GM12878 (cell line): ENCODE measurements around the gene SLC34A3. TPM values are rescaled to one million over a fixed set of nuclear protein-coding genes. Genes with fewer than 3 reads are reported as not detected.

ENCODE experiments used
- BHLHE40 ChIP-seq, 2 experiments: fragments of 450-650 bp in 1 of 2; IDR thresholded peaks; 2 replicates each; pipeline ENCODE4 v1.6.1; 2011 to 2017; ENCODE audit warnings: low read depth in 2 of 2, borderline replicate concordance in 1 of 2, improper control_type of control experiment in 1 of 2, low read length in 1 of 2, mild to moderate bottlenecking in 1 of 2
- CHD4 ChIP-seq: fragments of 200-600 bp; sonication (generic); IDR thresholded peaks from 2 replicates; pipeline ENCODE4 v1.6.1; 2016; ENCODE audit warnings: mild to moderate bottlenecking
- DPF2 ChIP-seq: fragments of 450-650 bp; IDR thresholded peaks from 2 replicates; pipeline ENCODE4 v1.6.1; 2017; ENCODE audit warnings: mild to moderate bottlenecking
- GABPA ChIP-seq: IDR thresholded peaks from 2 replicates; pipeline ENCODE4 v1.6.1; 2014; ENCODE audit warnings: antibody characterized with exemption, low read depth, mild to moderate bottlenecking, inconsistent platforms
- LARP7 ChIP-seq: fragments of 450-650 bp; IDR thresholded peaks from 2 replicates; pipeline ENCODE4 v1.6.1; 2017; ENCODE audit warnings: mild to moderate bottlenecking
- NFXL1 ChIP-seq: fragments of 450-650 bp; IDR thresholded peaks from 2 replicates; pipeline ENCODE4 v1.6.1; 2017; ENCODE audit warnings: antibody characterized with exemption, mild to moderate bottlenecking, borderline replicate concordance
- NR2C1 ChIP-seq: fragments of 450-650 bp; IDR thresholded peaks from 2 replicates; pipeline ENCODE4 v1.6.1; 2017; ENCODE audit warnings: antibody characterized with exemption, mild to moderate bottlenecking, moderate library complexity
- POU2F2 ChIP-seq: IDR thresholded peaks from 3 replicates; pipeline ENCODE4 v1.6.1; 2011; ENCODE audit warnings: low read depth, mild to moderate bottlenecking, low read length, borderline replicate concordance
- RB1 ChIP-seq: fragments of 450-650 bp; formaldehyde crosslinking; IDR thresholded peaks from 2 replicates; pipeline ENCODE4 v1.6.1; 2017; ENCODE audit warnings: mild to moderate bottlenecking, borderline replicate concordance
- RBBP5 ChIP-seq: fragments of 200-600 bp; sonication (generic); conservative IDR thresholded peaks from 2 replicates; pipeline ENCODE4 v1.6.1; 2016
- SMAD1 ChIP-seq: fragments of 450-650 bp; IDR thresholded peaks from 2 replicates; pipeline ENCODE4 v1.6.1; 2018; ENCODE audit warnings: mild to moderate bottlenecking, low read depth; ENCODE audit not compliant: partially characterized antibody
- SUZ12 ChIP-seq: fragments of 200-600 bp; sonication (generic); IDR thresholded peaks from one replicate; pipeline ENCODE4 v1.6.1; 2018; ENCODE audit warnings: antibody characterized with exemption, mild to moderate bottlenecking; ENCODE audit not compliant: unreplicated experiment
- TARDBP ChIP-seq: IDR thresholded peaks from 2 replicates; pipeline ENCODE4 v1.6.1; 2016; ENCODE audit warnings: borderline replicate concordance
- TCF12 ChIP-seq: IDR thresholded peaks from 2 replicates; pipeline ENCODE4 v1.6.1; 2011; ENCODE audit warnings: low read depth, mild to moderate bottlenecking, low read length
- ZNF207 ChIP-seq: fragments of 450-650 bp; IDR thresholded peaks from 2 replicates; pipeline ENCODE4 v1.6.1; 2014; ENCODE audit warnings: antibody characterized with exemption, mild to moderate bottlenecking, borderline replicate concordance
- ZNF217 ChIP-seq: fragments of 450-650 bp; IDR thresholded peaks from 2 replicates; pipeline ENCODE4 v1.6.1; 2017; ENCODE audit warnings: antibody characterized with exemption, mild to moderate bottlenecking
- ZSCAN29 ChIP-seq: fragments of 450-650 bp; IDR thresholded peaks from 2 replicates; pipeline ENCODE4 v1.6.1; 2017; ENCODE audit warnings: mild to moderate bottlenecking, moderate library complexity
- polyA plus RNA-seq, 11 experiments: library from polyadenylated mRNA; depleted of rRNA in 4 of 11; unstranded in 6 of 11; stranded (reverse) in 5 of 11; fragments of >200 nt; fragmentation: Nextera tagmentation in 4 of 11; fragmentation: Illumina TruSeq in 1 of 11; extraction: Ambion mirVana in 4 of 11; extraction: Trizol in 1 of 11; gene quantifications; 1 replicate in 1 of 11; 2 replicates in 10 of 11; pipeline versions ENCODE4 v1.2.1 to v1.2.3, GENCODE V29; 2011 to 2016; ENCODE audit warnings: inconsistent platforms in 2 of 11, missing spikeins in 2 of 11, low read depth in 1 of 11
- total RNA-seq, 4 experiments: library from RNA; depleted of rRNA in 3 of 4; stranded (reverse); fragments of >200 nt in 3 of 4; fragmentation: Illumina TruSeq in 1 of 4; extraction: Trizol in 1 of 4; gene quantifications; 2 replicates each; pipeline versions ENCODE4 v1.2.1 to v1.2.3, GENCODE V29; 2013 to 2021
- TF ChIP-seq, protein P1 (sequence below): IDR thresholded peaks from 2 replicates; pipeline ENCODE4 v1.6.1; 2012; ENCODE audit warnings: low read depth, low read length, improper control_type of control experiment
- TF ChIP-seq, protein P2 (sequence below): fragments of 450-650 bp; IDR thresholded peaks from 2 replicates; pipeline ENCODE4 v1.6.1; 2016; ENCODE audit warnings: mild to moderate bottlenecking
- TF ChIP-seq, protein P3 (sequence below): IDR thresholded peaks from 2 replicates; pipeline ENCODE4 v1.6.1; 2011; ENCODE audit warnings: low read depth, mild to moderate bottlenecking, low read length, moderate library complexity, borderline replicate concordance; ENCODE audit errors: extremely low read depth
- TF ChIP-seq, protein P4 (sequence below): fragments of 450-650 bp; formaldehyde crosslinking; IDR thresholded peaks from 2 replicates; pipeline ENCODE4 v1.4.0; 2022; ENCODE audit warnings: mild to moderate bottlenecking, moderate library complexity
- TF ChIP-seq, protein P5 (sequence below): fragments of 450-650 bp; conservative IDR thresholded peaks from 2 replicates; pipeline ENCODE4 v1.6.1; 2017; ENCODE audit warnings: mild to moderate bottlenecking, moderate library complexity

SLC34A3 gene
- total and polyA plus RNA-seq, 10 of the 15 experiments (the other 5 are each of a cell fraction or from before 2014, with no cell fraction given), result not detected

DNA sequence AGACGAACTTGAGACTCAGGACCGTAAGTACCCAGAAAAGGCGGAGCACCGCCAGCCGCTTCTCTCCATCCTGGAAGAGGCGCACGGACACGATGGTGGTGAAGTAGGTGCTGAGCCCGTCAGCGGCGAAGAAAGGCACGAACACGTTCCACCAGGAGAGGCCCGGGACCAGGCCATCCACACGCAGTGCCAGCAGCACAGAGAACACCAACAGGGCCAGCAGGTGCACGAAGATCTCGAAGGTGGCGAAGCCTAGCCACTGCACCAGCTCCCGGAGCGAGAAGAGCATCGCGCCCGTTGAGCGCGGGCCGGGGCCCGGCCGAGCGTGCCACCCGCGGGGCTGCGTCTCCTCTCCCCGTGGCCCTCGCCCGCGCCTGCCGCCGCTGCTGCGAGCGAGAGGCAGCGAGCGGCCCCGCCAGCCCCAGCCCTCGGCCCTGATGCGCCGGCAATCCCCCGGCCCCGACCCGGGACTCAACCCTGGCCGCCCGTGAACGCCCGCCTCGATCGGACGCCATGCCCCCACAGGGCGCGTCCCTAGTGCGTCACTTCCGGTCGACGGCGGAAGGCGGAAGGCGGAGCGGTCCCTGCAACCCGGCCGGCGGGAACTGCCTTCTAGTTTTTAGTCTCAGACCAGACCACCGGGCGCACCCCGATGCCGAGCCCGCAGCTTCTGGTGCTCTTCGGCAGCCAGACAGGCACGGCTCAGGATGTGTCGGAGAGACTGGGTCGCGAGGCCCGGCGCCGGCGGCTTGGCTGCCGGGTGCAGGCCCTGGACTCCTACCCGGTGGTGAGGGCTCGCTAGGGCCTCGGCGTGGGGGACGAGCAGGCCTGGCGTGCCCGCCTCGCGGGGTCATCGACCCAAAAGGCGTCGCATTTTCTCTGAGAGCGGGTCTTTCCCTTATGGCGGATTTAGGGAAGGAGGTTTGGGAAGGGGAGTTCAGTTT, 25.3 kb upstream of the SLC34A3 start, which contains the start of the genes NDOR1 and TMEM203 (continued):
- TF ChIP-seq LARP7 (peak; percentile 96), TARDBP (peak; percentile 64; the same call in 1 of the 2 replicates), BHLHE40 (IDR thresholded peaks at IDR 0.05; ENCODE audit: borderline replicate concordance in 1 of 2, low read depth in 2 of 2, low read length in 1 of 2) (peak; percentile 11 to 76; a peak in 2 of 4 replicates), GABPA (peak; percentile 96), ZSCAN29 (peak; percentile 60; the same call in 1 of the 2 replicates), SUZ12 (no peak), SMAD1 (no peak), RB1 (peak; percentile 98; the same call in 1 of the 2 replicates), DPF2 (peak; percentile 82), ZNF207 (peak; percentile 93), RBBP5 (no peak), TCF12 (0 out of 2 replicates have a peak, but pooled peaks have one; percentile 47), CHD4 (no peak), ZNF217 (peak; percentile 31; the same call in 1 of the 2 replicates), NR2C1 (peak; percentile 58), NFXL1 (no peak), POU2F2 (peak; percentile 78; the same call in 1 of the 3 replicates)
- TF ChIP-seq, protein P1, sequence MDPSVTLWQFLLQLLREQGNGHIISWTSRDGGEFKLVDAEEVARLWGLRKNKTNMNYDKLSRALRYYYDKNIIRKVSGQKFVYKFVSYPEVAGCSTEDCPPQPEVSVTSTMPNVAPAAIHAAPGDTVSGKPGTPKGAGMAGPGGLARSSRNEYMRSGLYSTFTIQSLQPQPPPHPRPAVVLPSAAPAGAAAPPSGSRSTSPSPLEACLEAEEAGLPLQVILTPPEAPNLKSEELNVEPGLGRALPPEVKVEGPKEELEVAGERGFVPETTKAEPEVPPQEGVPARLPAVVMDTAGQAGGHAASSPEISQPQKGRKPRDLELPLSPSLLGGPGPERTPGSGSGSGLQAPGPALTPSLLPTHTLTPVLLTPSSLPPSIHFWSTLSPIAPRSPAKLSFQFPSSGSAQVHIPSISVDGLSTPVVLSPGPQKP, result peak; percentile 94
- TF ChIP-seq, protein P2, sequence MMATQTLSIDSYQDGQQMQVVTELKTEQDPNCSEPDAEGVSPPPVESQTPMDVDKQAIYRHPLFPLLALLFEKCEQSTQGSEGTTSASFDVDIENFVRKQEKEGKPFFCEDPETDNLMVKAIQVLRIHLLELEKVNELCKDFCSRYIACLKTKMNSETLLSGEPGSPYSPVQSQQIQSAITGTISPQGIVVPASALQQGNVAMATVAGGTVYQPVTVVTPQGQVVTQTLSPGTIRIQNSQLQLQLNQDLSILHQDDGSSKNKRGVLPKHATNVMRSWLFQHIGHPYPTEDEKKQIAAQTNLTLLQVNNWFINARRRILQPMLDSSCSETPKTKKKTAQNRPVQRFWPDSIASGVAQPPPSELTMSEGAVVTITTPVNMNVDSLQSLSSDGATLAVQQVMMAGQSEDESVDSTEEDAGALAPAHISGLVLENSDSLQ, result no peak
- TF ChIP-seq, protein P3, sequence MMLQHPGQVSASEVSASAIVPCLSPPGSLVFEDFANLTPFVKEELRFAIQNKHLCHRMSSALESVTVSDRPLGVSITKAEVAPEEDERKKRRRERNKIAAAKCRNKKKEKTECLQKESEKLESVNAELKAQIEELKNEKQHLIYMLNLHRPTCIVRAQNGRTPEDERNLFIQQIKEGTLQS, result peak; percentile 79; the same call in 1 of the 2 replicates
- TF ChIP-seq, protein P4, sequence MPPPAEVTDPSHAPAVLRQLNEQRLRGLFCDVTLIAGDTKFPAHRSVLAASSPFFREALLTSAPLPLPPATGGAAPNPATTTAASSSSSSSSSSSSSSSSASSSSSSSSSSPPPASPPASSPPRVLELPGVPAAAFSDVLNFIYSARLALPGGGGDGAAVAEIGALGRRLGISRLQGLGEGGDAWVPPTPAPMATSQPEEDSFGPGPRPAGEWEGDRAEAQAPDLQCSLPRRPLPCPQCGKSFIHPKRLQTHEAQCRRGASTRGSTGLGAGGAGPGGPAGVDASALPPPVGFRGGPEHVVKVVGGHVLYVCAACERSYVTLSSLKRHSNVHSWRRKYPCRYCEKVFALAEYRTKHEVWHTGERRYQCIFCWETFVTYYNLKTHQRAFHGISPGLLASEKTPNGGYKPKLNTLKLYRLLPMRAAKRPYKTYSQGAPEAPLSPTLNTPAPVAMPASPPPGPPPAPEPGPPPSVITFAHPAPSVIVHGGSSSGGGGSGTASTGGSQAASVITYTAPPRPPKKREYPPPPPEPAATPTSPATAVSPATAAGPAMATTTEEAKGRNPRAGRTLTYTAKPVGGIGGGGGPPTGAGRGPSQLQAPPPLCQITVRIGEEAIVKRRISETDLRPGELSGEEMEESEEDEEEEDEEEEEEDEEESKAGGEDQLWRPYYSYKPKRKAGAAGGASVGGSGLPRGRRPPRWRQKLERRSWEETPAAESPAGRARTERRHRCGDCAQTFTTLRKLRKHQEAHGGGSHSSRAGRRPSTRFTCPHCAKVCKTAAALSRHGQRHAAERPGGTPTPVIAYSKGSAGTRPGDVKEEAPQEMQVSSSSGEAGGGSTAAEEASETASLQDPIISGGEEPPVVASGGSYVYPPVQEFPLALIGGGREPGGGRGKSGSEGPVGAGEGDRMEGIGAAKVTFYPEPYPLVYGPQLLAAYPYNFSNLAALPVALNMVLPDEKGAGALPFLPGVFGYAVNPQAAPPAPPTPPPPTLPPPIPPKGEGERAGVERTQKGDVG (CRISPR knock-in tag), result no peak
- TF ChIP-seq, protein P5, sequence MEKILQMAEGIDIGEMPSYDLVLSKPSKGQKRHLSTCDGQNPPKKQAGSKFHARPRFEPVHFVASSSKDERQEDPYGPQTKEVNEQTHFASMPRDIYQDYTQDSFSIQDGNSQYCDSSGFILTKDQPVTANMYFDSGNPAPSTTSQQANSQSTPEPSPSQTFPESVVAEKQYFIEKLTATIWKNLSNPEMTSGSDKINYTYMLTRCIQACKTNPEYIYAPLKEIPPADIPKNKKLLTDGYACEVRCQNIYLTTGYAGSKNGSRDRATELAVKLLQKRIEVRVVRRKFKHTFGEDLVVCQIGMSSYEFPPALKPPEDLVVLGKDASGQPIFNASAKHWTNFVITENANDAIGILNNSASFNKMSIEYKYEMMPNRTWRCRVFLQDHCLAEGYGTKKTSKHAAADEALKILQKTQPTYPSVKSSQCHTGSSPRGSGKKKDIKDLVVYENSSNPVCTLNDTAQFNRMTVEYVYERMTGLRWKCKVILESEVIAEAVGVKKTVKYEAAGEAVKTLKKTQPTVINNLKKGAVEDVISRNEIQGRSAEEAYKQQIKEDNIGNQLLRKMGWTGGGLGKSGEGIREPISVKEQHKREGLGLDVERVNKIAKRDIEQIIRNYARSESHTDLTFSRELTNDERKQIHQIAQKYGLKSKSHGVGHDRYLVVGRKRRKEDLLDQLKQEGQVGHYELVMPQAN, result peak; percentile 96
